ENCODE results near the gene ALOXE3. TPM values are rescaled to one million over a fixed set of nuclear protein-coding genes. Genes with fewer than 3 reads are reported as not detected.

ALOXE3 gene
- total RNA-seq, 1 donor from 2014 or later = not detected

GRCh38 chr17:8075574-8076342 lies 42.6 kb downstream of the ALOXE3 start:
- no peak for TF ChIP-seq CTCF (IDR thresholded peaks at IDR 0.05)
- H3K9me3 Mint-ChIP-seq = no peaks in the 10 kb centered on the region
- ChIA-PET CTCF (interaction anchor here (1.2 to 8.7 kb wide), 7 partner anchors 14 to 225 kb away, joined by 4 to 112 read pairs (median 11); no protein-coding TSS in a partner anchor), POLR2A (interaction anchor here (0.8 kb wide), 1 partner anchor 888 kb away, joined by 4 read pairs; no protein-coding TSS in a partner anchor)
- no peaks in the 10 kb centered on the region for H3K36me3 Mint-ChIP-seq (ENCODE audit: low read depth)
- intact Hi-C loops (cut with micrococcal nuclease) = loop anchor here (5.0 kb wide), 1 partner anchor 307 kb away; the partner anchor contains the start of gene RPL26
- DNase-seq (no peak), ATAC-seq (ENCODE audit: low read depth) (no peak)
- H3K27ac Mint-ChIP-seq = no peak overlapping the region
- H3K27me3 Mint-ChIP-seq = peaks cover 42% of the 10 kb centered on the region
- no peak overlapping the region for H3K4me3 Mint-ChIP-seq
- H3K4me1 Mint-ChIP-seq = peaks cover 40% of the 10 kb centered on the region

- no peak for ATAC-seq (ENCODE audit: low read depth)
- peaks cover 36% of the 10 kb centered on the region for H3K4me1 Mint-ChIP-seq
- peaks cover 45% of the 10 kb centered on the region for H3K27me3 Mint-ChIP-seq
- no peak for DNase-seq
- H3K4me3 Mint-ChIP-seq = no peak overlapping the region
- intact Hi-C loops (cut with micrococcal nuclease) = loop anchor here (5.0 kb wide), 1 partner anchor 307 kb away; the partner anchor contains the start of gene RPL26
- TF ChIP-seq CTCF (IDR thresholded peaks at IDR 0.05) = no peak
- POLR2A ChIA-PET = no interaction called here
- no peak overlapping the region for H3K27ac Mint-ChIP-seq
- H3K9me3 Mint-ChIP-seq = no peaks in the 10 kb centered on the region
- CTCF ChIA-PET = interaction anchor here (0.7 to 8.7 kb wide), 10 partner anchors 9 to 226 kb away, joined by 3 to 112 read pairs (median 12); partner anchors contain the start of gene ALOXE3
- no peaks in the 10 kb centered on the region for H3K36me3 Mint-ChIP-seq (ENCODE audit: low read depth)
These were observed 43.2 kb downstream of the ALOXE3 start for GRCh38 chr17:8075081-8075480.

- intact Hi-C loops (cut with micrococcal nuclease) = no loop called here
- no peaks in the 10 kb centered on the region for H3K36me3 Mint-ChIP-seq (ENCODE audit: low read depth)
- TF ChIP-seq CTCF (IDR thresholded peaks at IDR 0.05) = no peak
- ChIA-PET CTCF (interaction anchor here (0.7 to 8.7 kb wide), 20 partner anchors 9 to 522 kb away, joined by 3 to 112 read pairs (median 4); partner anchors contain the start of genes ALOX12B, ALOXE3 and HES7), POLR2A (interaction anchor here (1.1 to 3.0 kb wide), 3 partner anchors 14 to 44 kb away, joined by 4 to 18 read pairs (median 14); partner anchors contain the start of gene ALOXE3)
- H3K4me3 Mint-ChIP-seq = no peak overlapping the region
- peaks cover 45% of the 10 kb centered on the region for H3K27me3 Mint-ChIP-seq
- H3K4me1 Mint-ChIP-seq = peaks cover 33% of the 10 kb centered on the region
- ATAC-seq (ENCODE audit: low read depth) (no peak), DNase-seq (no peak)
- peak overlapping the region; percentile 1 for H3K27ac Mint-ChIP-seq
- H3K9me3 Mint-ChIP-seq = no peaks in the 10 kb centered on the region
These were observed 43.8 kb downstream of the ALOXE3 start for GRCh38 chr17:8074554-8074953.

GRCh38 chr17:8073627-8074484 lies 44.5 kb downstream of the ALOXE3 start:
- no peaks in the 10 kb centered on the region for H3K36me3 Mint-ChIP-seq (ENCODE audit: low read depth)
- peak; percentile 99 for ATAC-seq (ENCODE audit: low read depth)
- no peaks in the 10 kb centered on the region for H3K9me3 Mint-ChIP-seq
- TF ChIP-seq CTCF (IDR thresholded peaks at IDR 0.05) = peak; percentile 56
- peaks cover 31% of the 10 kb centered on the region for H3K4me1 Mint-ChIP-seq
- ChIA-PET POLR2A (interaction anchor here (0.9 to 3.0 kb wide), 10 partner anchors 14 to 221 kb away, joined by 3 to 18 read pairs (median 4); partner anchors contain the start of genes ALOXE3, CTC1 and SLC25A35), CTCF (interaction anchor here (0.6 to 8.7 kb wide), 25 partner anchors 9 to 521 kb away, joined by 3 to 112 read pairs (median 4); partner anchors contain the start of genes ALOX12B, ALOXE3, HES7 and RNF227)
- H3K27ac Mint-ChIP-seq = peak overlapping the region; percentile 78
- peak; percentile 83 for DNase-seq
- peaks cover 45% of the 10 kb centered on the region for H3K27me3 Mint-ChIP-seq
- peak overlapping the region; percentile 78 for H3K4me3 Mint-ChIP-seq
- intact Hi-C loops (cut with micrococcal nuclease) = loop anchor here (1.0 to 2.0 kb wide), 6 partner anchors 14 to 226 kb away; partner anchors contain the start of gene ALOXE3

Data from activated B cell treated with CpG ODN at 0.5 μM for 24 hours (primary cell).